Measurements from ENCODE around the gene ITK. TPM values are rescaled to one million over a fixed set of nuclear protein-coding genes. Genes with fewer than 3 reads are reported as not detected.

ITK gene
- total and polyA plus RNA-seq, 2 experiments from 2014 or later = 0.08 TPM; not detected in 1

- no peak for DNase-seq (ENCODE audit: low spot score)
- H3K27me3 ChIP-seq (ENCODE audit: insufficient read depth) = no peaks in the 10 kb centered on the region
Measured at GRCh38 chr5:157215514-157216167, 35.0 kb downstream of the ITK start.

More at GRCh38 chr5:157215514-157216167, 35.0 kb downstream of the ITK start:
- TF ChIP-seq EZH2phosphoT487 (IDR thresholded peaks at IDR 0.05; ENCODE audit: unreplicated experiment) (no peak), ZNF462 (CRISPR knock-in tag; IDR thresholded peaks at IDR 0.05) (no peak), ZNF114 (CRISPR knock-in tag; IDR thresholded peaks at IDR 0.05) (no peak), POLR2AphosphoS5 (IDR thresholded peaks at IDR 0.05; ENCODE audit: low read depth) (no peak), REST (IDR thresholded peaks at IDR 0.05; ENCODE audit: unreplicated experiment) (no peak), JUNB (IDR thresholded peaks at IDR 0.05; ENCODE audit: unreplicated experiment) (no peak), CTCF (conservative IDR thresholded peaks at IDR 0.05; ENCODE audit: low read depth in 2 of 2) (no peak), CREB1 (CRISPR knock-in tag; IDR thresholded peaks at IDR 0.05; ENCODE audit: low read depth) (no peak), NANOG (IDR thresholded peaks at IDR 0.05; ENCODE audit: borderline replicate concordance) (no peak), ETS1 (IDR thresholded peaks at IDR 0.05) (no peak), STAT1 (IDR thresholded peaks at IDR 0.05; ENCODE audit: unreplicated experiment) (no peak), ZNF331 (CRISPR knock-in tag; IDR thresholded peaks at IDR 0.05; ENCODE audit: low read depth) (no peak), EZH2 (IDR thresholded peaks at IDR 0.05; ENCODE audit: low read depth, unreplicated experiment) (no peak)
- Histone ChIP-seq H4K20me1 (replicated peaks; ENCODE audit: insufficient read depth) (no peaks in the 10 kb centered on the region), H3K36me3 (ENCODE audit: insufficient read depth) (no peaks in the 10 kb centered on the region), H3F3A (replicated peaks; ENCODE audit: low read depth) (no peaks in the 10 kb centered on the region), H2AFZ (no peak overlapping the region), H3K79me2 (replicated peaks; ENCODE audit: insufficient read depth) (no peaks in the 10 kb centered on the region), H3K4me3 (no peak overlapping the region), H3K4me2 (no peak overlapping the region), H3K4me1 (ENCODE audit: insufficient read depth) (no peaks in the 10 kb centered on the region), H3K9me2 (ENCODE audit: insufficient read depth) (no peaks in the 10 kb centered on the region), H3K27ac (ENCODE audit: low read depth) (no peak overlapping the region)
- no peak for ATAC-seq
- no peak overlapping the region for H3K4me3 Mint-ChIP-seq
- H3K36me3 Mint-ChIP-seq (ENCODE audit: low read depth) = no peaks in the 10 kb centered on the region
- no peaks in the 10 kb centered on the region for H3K9me3 Mint-ChIP-seq
- H3K27me3 Mint-ChIP-seq (ENCODE audit: insufficient read depth, low read depth, poor library complexity) = no peaks in the 10 kb centered on the region
- peaks cover 5% of the 10 kb centered on the region; the same call in 2 of the 3 replicates for H3K4me1 Mint-ChIP-seq
- no peak overlapping the region for H3K27ac Mint-ChIP-seq
